GM18505 (cell line): ENCODE data around the gene DDR1.
"Not testable (repeated sequence)": the region's sequence is repeated elsewhere in the genome, so short reads cannot be mapped to it uniquely, and the experiment has no call there.

Experiments
- ATAC-seq: cut with Tn5 transposase; IDR thresholded peaks from one replicate; pipeline ENCODE4 v1.9.1; 2021; ENCODE audit not compliant: unreplicated experiment
- POLR2A ChIP-seq: IDR thresholded peaks from 4 replicates; pipeline ENCODE4 v1.6.1; 2011; ENCODE audit warnings: borderline replicate concordance; ENCODE audit not compliant: insufficient read depth, insufficient read length; ENCODE audit errors: extremely low read depth

DDR1 gene

DNA sequence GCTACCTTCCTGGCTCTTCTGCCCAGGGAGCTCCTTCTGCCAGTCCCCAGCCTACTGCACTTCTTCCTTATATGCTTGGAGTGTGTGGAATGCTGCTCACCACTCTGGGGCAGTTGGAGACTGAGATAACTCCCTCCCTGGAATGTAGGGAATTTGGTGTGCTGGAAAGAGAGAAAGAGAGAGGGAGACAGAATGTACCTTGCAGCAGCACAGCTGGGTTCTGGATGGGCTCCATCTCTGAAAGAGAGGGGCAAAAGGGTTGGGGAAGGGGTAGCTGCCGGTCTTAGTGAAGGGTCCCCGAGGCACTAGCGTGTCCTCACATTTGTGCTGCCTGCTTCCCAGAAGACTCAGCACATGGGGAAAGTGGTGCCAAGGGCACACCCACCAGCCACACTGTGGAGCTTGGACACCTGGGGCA lies 40.2 kb upstream of the DDR1 start:
- ATAC-seq: no peak

DNA sequence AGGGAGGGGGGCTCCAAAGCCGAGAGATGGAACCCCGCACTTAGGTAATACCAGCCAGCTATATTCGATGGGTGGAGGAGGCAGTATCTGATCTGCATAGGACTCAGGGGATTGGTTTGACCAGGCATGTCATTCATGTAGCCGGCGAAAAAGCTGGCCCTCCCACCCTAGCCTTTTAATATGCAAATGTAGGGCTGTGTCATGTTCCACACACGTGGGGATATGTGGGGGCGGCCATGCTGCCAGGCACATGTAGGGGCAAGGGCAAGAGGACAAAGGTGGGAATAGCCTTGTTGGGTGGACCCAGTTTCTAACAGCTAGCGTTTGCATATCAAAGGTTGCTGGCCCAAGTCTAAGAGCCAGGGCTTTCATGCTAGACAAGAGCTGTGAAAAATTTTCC lies 39.1 kb upstream of the DDR1 start:
- no peak for ATAC-seq
- no peak for TF ChIP-seq POLR2A

More for the DNA sequence above, 40.2 kb upstream of the DDR1 start:
- TF ChIP-seq POLR2A: no peak

DNA sequence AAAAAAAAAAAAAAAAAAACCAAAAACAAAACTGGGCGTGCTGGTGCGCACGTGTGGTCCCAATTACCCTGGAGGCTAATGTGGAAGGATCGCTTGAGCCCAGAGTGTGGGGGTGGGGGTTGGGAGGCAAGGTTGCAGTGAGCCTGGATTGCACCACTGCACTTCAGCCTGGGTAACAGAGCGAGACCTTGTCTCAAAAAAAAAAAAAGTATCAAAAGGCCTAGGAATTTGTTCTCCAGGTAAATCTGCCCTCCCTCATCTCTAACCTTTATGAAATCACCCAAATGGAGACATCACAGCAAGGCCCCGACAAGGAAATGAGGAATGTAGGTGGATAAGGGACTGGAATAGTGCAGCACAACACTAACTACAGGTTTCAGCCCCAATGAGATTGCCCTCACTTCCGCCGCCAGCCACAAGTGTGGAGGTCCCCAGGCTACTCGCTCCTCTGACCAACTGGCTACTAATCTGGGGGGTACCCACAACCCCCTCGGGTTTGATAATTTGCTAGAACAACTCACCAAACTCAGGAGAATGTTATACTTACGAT lies 36.8 kb upstream of the DDR1 start:
- ATAC-seq: no peak
- no peak for TF ChIP-seq POLR2A

DNA sequence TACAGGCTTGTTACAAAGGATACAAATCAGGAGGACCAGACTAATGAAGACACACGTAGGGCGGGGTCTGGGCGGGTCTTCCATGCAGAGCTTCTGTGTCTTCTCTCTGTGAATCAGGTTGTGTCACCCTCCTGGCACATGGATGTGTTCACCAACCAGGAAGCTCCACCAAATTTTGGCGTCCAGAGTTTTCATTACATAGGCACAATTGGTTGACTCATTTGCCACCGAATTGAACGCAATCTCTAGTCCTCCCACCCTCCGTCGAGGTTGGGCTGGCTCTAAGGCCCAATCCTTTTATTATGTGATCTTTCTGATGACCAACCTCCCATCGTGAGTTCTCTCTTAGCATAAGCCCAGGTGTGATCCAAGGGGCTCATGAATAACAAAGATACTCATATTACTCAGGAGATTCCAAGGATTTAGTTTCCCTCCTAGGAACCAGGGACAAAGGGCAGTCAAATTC lies 36.3 kb upstream of the DDR1 start:
- no peak for TF ChIP-seq POLR2A
- no peak for ATAC-seq

DNA sequence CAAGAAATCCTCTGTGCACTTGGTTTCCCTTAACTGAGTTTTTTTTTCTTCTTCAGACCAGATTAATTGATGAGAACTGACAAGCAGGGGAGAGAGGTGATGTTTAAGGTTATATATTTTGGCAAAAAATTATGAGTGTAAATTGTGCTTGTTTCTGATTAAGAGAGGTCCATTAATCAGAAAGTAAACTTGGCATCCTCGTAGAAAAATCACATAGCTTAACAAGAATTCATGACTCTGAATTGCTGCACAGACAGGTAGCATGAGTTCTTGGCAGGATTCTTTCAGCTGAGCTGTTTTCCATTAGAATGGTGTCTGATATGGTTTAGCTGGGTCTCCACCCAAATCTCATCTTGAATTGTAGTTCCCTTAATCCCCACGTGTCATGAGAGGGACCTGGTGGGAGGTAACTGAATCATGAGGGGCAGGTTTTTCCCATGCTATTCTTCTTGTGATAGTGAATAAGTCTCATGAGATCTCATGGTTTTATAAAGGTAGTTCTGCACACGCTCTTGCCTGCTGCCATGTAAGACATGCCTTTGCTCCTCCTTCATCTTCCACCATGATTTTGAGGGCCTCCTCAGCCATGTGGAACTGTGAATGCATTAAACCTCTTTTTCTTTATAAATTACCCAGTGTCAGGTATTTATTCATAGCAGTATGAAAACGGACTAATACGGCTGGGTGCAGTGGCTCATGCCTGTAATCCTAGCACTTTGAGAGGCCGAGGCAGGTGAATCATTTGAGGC lies 34.2 kb upstream of the DDR1 start:
- TF ChIP-seq POLR2A: no peak
- ATAC-seq: no peak

DNA sequence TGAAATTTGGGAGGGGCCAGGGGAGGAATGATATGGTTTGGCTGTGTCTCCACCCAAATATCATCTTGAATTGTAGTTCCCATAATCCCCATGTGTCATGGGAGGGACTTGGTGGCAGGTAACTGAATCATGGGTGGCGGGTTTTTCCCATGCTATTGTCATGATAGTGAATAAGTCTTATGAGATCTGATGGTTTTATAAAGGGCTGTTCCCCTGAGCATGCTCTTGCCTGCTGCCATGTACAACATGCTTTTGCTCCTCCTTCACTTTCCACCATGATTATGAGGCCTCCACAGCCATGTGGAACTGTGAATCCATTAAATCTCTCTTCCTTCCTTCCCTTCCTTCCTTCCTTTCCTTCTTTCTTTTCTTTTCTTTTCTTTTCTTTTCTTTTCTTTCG lies 31.9 kb upstream of the DDR1 start:
- not testable (repeated sequence) for ATAC-seq

DNA sequence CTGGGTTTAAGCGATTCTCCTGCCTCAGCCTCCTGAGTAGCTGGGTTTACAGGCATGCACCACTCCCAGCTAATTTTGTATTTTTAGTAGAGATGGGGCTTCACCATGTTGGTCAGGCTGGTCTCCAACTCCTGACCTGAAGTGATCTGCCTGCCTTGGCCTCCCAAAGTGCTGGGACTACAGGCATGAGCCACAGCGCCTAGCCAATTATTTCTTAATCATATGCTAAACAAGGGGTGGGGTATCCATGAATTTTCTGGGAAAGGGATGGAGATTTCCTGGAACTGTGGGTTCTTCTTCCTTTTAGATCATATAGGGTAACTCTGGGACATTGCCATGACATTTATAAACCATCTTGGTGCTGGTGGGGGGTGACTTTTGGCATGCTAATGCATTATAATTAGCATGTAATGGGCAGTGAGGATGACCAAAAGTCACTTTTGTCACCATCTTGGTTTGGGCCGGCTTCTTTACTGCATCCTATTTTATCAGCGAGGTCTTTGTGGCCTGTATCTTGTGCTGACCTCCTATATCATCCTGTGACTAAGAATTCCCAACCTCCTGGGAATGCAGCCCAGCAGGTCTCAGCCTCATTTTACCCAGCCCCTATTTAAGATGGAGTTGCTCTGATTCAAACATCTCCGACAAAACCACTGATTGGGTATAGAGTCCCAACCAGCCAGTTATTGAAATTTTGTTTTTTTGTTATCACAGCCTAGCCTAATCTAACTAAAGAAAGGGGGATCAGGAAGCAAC lies 29.9 kb upstream of the DDR1 start:
- no peak for ATAC-seq
- TF ChIP-seq POLR2A: no peak

DNA sequence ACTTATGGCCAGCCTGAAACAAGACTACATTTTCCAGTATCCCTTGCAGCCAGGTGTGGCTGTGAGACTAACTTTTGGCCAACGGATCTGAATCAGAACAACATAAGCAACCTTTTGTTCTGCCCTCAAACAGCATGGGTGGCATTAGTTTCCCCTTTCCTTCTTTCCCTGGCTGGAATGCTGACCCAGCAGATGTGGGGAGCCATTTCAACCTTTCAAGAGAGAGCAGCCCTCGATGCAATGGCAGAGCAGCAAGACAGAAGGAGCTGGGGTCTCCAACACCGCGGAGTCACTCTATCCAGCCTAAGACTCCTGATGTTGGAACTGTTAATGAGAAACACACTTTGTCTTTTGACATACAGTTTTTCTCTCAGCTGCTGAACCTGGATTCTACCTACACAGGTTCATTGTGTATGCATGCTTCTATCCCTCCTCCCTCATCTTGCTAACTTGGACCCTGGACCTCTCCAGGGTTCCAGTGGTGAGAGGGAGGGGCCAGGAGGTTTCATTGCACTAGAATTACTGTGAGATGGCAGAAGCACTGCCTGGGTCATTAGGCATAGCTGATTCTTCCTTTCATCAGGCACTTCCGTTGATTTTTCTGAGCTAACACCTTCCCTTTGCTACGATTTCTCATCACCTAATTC lies 28.8 kb upstream of the DDR1 start:
- ATAC-seq: no peak
- no peak for TF ChIP-seq POLR2A

DNA sequence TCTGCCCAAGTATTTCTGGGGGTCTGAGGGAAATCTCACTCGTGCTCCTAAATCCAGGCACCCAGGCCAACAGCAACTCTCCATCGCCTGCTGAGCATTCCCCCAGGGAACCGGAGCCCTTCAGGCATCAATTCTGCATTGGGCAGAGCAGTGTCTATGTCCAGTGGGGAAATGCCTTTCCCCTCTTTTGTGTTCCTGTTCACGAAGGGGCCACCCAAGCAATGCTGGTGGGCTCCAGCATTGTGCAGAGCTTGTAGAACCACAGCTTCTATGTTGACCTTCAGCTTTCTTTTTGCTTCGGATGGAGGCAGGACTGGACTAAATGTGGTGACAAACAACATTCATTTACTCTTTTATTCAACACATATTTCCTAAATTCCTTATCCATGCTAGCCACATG lies 27.2 kb upstream of the DDR1 start:
- ATAC-seq: no peak

DNA sequence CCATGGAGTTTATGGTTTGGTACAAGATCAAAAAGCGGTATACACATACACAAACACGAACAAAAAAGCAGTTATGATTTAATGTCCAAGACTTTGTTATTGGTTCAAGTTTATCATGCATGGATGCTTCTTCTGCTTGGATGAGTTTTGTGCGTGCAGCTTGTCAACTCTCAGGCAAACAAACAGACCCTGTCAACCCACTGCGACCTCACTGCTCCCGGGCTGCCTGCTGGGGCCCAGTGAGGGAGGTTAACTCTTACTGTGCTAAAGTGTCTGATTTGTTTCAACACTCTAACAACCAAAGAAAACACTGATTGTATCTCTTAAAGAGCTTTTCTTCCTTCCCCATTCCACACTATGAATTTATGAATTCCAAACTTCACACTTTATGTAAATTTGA lies 26.8 kb upstream of the DDR1 start:
- ATAC-seq: no peak
- TF ChIP-seq POLR2A: no peak

More for the DNA sequence above, 27.2 kb upstream of the DDR1 start:
- no peak for TF ChIP-seq POLR2A

DNA sequence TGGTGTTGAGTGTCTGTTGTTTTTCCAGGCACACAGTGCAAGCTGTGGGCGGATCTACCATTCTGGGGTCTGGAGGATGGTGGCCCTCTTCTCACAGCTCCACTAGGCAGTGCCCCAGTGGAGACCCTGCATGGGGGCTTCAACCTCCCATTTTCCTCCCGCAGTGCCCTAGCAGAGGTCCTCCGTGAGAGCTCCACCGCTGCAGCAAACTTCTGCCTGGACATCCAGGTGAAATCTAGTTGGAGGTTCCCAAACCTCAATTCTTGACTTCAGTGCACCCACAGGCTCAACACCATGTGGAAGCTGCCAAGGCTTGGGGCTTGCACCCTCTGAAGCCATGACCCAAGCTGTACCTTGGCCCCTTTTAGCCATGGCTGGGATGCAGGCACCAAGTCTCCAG lies 24.6 kb upstream of the DDR1 start:
- ATAC-seq: not testable (repeated sequence)

DNA sequence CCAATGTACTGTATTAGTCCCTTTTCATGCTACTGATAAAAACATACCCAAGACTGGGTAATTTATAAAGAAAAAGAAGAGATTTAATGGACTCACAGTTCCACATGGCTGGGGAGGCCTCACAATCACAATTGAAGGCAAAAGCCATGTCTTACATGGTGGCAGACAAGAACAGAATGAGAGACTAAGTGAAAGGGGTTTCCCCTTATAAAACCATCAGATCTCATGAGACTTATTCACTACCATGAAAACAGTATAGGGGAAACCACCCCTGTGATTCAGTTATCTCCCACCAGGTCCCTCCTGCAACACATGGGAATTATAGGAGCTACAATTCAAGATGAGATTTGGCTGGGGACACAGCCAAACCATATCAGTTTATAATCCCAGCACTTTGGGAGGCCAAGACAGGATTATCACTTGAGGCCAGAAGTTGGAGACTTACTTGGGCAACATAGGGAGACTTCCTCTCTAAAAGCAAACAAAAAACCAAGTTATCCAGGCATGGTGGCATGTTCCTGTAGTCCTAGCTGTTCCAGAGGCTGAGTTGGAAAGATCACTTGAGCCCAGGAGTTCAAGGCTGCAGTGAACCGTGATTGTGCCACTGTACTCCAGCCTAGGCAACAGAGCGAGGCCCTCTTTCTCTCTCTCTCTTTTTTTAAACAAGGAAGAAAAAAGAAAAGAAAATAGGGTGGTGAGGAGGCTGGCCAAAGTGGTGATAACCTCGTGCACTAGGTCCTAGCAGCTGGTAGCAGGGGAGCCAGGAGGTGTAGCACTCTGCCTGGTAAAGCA lies 22.9 kb upstream of the DDR1 start:
- no peak for TF ChIP-seq POLR2A
- no peak for ATAC-seq

DNA sequence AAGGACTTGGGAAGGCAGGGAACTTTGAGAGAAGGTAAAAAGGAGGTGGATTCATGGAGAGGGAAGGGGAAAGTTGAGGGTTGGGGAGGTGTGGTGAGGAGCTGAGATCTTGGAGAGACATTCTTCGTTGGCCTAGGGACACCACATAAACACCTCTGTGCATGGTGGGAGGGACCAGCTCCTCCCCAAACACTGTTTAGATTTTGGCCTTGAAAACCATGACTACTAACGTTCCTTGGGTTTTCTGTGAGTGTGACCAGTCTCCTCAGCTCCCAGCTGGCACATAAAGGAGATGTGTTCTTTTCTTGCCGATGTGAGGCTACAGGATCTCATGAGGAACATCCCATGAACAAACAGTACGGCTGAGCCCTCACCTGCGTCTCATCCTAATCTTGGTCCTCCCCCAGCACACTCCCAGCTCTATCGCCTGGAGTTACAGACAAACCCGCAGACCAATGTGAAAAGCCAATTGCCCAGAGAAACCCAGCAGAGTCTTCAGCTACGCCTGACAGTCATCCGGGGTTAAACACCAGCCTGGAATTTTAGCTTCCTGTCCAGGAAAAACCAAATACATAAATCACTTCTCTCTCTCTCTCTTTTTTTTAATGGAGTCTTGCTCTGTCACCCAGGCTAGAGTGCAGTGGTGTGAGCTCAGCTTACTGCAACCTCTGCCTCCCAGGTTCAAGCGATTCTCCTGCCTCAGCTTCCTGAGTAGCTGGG lies 22.0 kb upstream of the DDR1 start:
- TF ChIP-seq POLR2A: no peak
- ATAC-seq: no peak

DNA sequence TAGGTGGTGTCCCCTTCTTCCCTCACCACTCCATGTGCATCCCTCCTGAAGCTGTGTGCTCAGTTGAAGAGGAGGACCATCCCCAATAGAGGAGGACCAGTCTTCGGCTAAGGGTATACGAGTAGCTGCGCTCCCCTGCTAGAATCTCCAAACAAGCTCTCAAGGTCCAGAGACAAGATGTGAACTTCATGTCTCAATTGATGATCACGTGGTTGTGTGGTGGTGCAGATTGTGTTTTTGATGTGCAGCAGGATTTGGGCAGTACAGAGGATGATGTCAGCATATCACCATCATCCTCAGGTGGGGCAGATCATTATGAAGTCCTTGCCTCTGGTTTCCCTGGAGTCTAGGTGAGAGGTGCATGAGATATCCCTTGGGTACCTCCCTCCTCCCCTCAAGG lies 20.0 kb upstream of the DDR1 start:
- TF ChIP-seq POLR2A: no peak

DNA sequence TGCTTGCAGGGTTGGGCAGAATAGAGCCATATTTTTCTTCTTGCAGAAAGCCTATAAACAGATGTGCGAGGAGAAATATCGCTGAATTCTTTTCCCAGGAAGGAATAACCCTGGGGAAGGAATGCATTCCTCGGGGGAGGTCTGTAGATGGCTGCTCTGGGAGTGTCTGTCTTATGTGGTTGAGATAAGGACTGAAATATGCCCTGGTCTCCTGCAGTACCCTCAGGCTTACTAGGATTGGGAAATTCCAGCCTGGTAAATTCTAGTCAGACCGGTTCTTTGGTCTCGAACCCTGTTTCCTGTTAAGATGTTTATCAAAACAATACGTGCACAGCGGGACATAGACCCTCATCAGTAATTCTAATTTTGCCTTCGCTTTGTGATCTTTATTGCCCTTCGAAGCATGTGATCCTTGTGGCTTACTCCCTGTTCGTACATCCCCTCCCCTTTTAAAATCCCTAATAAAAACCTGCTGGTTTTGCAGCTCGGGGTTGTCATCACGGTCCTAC lies 15.0 kb upstream of the DDR1 start:
- not testable (repeated sequence) for ATAC-seq

More for the DNA sequence above, 20.0 kb upstream of the DDR1 start:
- no peak for ATAC-seq
